GM19397 (cell line): ENCODE results near the gene HMX3.

ENCODE experiments used
- ATAC-seq: cut with Tn5 transposase; IDR thresholded peaks from one replicate; pipeline ENCODE4 v1.9.1; 2021; ENCODE audit warnings: mild to moderate bottlenecking, moderate library complexity; ENCODE audit not compliant: unreplicated experiment

HMX3 gene

DNA sequence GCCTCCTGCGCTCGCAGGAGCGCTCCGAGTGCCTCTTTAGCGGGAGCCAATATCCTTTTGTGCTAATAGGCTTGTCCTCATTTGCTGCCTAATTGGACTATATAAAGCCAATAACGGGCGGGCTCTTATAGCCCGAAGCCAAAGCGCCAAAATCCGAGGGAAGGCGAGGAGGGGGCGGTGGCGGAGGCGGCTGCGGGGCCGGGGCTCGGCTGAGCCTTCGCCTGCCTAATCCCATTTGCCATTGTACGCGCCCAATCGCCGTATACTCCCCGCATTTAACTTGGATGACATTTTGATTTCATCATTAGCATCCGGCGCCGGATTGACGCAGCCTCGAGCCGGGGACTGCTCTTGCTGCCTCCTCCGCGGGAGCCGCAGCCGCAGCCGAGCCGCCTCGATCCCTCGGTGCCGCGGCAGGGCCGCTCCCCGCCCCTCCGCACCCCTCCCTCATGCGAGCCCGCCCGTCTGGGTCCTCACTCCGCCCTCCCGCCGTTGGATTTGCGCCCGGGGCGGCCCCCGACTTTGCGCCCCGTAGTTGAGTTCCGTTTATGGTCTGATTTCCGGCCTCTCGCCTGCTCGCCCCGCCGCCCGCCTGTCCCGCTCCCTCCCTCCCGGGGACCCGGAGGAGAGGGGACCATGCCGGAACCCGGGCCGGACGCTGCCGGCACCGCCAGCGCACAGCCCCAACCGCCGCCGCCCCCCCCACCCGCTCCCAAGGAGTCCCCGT is at the start of gene HMX3:
Gene HMX3 (plus strand): TSS at position 556 of the 727 bp plus-strand sequence. CDS start 81 bp downstream, at position 637.
- ATAC-seq = no peak

DNA sequence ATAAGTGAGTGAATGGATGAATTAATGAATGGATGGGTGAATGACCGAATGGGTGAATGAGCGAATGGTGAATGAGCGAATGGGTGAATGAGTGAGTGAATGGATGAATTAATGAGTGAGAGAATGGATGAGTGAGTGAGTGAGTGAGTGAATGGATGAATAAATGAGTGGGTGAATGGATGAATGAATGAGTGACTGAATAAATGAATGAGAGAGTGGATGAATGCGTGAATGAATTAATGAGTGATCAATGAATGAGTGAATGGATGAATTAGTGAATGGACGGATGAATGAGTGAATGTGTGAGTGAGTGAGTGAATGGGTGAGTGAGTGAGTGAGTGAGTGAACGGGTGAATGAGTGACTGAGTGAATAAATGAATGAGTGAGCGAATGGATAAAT is 49.5 kb upstream of the HMX3 start:
- no peak for ATAC-seq

DNA sequence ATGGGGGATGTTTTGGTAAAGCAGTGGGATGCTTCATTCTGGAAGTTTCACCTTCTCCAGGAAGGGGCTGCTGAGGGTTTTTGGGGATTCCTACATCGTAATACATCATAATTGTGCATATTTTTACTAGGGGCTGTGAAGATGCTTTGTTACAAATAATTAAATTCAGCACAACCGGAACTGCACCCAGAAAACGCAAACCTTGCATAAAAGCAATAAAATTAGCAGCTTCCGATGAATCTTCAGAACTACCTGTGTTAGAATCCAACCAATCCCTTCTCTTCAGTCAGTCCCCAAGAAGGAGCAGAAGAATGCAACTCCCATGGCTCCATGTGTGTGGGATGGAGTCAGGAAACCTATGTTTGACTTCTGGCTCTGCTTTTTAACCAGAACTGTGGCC is 48.4 kb upstream of the HMX3 start:
- no peak for ATAC-seq

DNA sequence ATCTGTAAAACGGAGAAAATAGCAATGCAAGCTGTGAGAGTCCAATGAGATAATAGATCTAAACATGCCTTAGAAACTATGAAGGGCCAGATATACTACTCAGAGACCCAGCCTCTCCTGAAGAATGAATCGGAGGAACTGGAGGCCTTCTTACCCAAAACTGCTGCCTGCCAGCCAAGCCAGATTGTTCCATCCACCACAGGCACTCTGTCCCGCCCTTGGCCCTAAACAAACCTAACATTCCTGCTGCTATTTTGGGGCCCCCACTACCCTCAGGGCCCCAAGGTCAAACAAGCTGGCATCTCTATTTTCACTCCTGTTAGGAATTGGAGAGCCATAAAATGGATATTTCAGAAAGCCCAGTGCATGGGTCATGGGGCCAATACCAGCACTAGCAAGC is 48.0 kb upstream of the HMX3 start:
- no peak for ATAC-seq

DNA sequence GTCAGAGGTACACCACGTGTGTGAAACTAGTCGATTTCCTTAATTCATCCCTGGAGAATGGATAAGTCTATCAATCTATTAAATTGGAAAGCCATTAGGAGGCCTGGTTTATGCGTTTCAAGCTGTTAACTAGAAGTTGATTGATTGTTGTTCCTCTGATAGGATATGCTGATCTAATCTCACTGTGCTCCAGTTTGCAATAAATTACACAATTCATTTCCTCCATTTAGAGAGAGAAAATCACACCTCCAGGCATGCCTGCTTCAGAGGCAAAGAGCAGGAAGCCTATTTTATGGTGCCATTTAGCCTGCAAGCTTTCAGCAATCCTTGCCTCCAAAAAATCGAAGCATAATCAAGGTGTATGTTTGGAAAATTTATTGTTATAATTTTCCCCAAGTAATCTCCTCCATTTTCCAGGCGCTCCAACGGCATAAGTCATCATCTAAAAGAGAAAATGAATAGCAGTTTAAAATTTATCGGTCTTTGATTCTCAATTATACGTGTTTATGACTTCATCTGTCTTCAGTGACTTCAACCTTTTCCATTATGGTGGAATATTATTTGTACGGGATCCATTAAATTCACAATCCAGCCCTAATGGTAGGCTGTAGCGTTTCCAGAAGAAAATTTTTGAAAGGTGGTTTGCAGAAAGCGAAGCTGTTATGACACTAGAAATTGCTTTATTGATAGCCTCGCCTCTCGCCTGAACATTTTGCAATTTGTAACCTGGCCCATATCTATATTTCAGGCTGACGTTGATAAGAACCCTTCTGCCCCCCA is 42.9 kb upstream of the HMX3 start:
- no peak for ATAC-seq

DNA sequence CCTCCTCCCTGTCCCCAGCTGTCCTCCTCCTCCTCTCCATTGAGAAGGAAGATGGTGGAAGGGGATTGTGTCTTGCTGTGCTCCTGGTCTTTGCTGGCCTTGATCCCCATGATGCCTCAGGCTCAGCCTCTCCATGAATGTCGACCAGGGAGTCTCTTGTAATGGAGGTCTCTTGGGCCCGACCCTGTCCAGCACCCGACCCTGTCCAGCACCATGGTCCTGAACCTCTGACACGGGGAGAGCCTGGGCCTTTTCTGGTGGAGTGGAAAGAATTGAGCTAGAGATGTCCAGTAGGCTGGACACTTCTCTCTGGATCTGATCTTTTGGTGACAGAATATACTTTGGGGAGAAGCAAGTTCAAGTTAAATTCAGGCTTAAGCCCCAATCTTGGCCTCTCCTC is 42.3 kb upstream of the HMX3 start:
- ATAC-seq = no peak

GRCh38 chr10:123096452-123096851 is 39.3 kb upstream of the HMX3 start:
- no peak for ATAC-seq

- ATAC-seq = no peak
Measured at GRCh38 chr10:123097039-123097438, 38.7 kb upstream of the HMX3 start.

- ATAC-seq = no peak
Measured at GRCh38 chr10:123100030-123100762, 35.6 kb upstream of the HMX3 start.

DNA sequence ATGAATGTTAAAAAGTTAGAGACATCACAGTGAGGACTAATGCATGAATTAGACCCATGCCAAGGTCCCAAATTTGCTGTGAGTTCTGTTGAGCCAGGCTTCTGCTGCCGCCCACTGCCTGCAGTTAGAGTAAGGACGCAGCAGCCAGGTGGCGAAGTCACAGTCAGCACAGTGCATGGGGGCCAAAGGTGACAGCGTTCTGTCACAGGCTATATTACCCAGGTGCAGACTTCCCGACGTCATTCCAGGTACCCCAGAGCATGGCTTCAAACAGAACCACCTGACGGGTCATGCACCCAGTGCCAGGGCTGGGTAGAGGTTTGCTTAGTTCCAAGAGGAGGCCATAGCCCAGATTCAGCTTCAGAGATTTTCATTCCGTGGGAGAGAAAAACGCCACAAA is 33.9 kb upstream of the HMX3 start:
- no peak for ATAC-seq

- no peak for ATAC-seq
Measured at GRCh38 chr10:123102673-123103072, 33.1 kb upstream of the HMX3 start.

- no peak for ATAC-seq
Measured at GRCh38 chr10:123103944-123104343, 31.8 kb upstream of the HMX3 start.

GRCh38 chr10:123109466-123109865 is 26.3 kb upstream of the HMX3 start:
- no peak for ATAC-seq

DNA sequence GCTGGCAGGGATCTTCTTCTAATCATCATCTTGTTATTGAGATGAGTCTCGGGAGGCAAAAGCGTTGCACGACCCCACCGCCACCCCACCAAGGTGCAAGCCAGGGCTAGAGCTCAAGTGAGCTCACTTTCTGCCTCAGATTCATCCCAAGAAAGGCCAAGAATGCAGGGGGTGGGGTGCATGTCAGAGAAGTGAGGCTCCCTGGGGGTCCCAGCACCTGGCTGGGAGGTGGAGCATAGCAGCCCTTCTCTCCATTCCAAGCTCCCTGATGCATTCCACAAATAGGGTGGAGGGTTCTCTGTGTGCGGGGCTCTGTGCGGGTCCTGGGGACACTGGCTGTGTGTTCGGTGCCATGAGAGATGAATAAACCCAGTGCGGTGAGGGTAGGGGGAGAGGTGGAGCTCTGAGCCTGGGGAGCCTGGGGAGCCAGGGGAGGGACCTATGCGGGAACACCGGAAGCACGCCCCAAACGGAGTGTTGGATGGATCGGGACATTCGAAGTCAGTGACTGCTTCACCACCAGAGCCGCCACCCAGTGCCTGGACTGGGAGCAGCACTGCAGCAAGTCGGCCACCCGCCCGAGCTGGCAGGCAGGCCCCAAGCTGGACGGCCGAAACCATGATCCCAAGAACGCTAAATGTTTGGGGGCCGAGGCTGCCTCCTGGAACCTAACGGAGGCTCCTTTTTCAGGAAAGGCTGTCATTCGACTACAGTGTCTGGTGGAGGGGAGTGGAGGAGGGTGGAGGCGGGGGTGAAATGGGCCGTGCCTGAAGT is 17.9 kb upstream of the HMX3 start:
- no peak for ATAC-seq

DNA sequence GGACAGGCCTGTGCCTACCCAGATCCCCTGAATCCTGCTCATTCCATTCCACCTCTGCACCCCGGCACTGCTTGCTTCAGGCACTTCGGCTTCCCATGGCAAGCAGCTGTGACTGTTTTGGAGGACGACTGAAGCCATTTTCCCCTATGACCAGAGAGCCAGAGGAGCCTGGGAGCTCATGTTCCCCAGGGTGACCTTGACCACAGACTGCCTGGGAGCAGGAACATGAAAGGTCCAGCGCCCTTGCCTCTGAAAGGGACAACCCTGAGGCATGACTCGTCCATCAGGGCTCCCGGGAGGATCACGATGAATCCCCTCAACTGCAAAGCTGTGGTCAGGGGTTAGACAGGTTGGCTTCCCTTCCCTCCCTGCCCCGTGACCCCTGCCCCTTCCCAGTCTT is 16.7 kb upstream of the HMX3 start:
- no peak for ATAC-seq

- ATAC-seq = no peak
Measured at GRCh38 chr10:123126246-123126645, 9.5 kb upstream of the HMX3 start.

DNA sequence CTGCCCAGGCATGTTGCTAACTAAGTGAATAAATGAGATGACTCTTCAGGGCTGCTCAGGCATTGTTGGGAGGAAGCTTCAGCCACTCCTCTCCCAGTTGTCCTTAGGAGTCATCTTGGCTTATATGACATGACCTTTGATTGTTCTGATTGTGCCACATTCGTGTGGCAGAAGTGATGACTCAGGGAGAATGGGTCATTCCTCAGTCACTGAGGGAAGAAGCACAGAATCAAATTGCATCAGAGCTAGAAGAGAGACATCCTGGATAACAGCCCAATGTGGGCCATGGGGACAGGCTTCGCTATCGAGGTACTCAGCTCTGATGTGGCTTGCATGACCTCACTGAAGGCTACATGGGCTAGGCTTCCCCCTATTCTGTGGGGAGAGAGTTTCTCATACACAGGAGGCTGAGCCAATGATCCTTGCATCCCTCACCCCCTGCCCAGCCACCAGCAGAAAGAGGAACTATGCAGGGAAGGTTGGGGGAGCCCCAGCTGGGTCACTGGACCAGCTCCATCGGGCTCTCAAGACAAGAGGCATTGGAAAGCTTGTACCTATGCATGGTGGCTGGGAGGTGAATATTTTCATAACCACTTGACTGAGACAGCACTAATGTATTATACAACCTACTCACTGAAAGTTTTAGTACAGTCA is 6.0 kb upstream of the HMX3 start:
- ATAC-seq = no peak

GRCh38 chr10:123132576-123133477 is 2.9 kb upstream of the HMX3 start:
- no peak for ATAC-seq

DNA sequence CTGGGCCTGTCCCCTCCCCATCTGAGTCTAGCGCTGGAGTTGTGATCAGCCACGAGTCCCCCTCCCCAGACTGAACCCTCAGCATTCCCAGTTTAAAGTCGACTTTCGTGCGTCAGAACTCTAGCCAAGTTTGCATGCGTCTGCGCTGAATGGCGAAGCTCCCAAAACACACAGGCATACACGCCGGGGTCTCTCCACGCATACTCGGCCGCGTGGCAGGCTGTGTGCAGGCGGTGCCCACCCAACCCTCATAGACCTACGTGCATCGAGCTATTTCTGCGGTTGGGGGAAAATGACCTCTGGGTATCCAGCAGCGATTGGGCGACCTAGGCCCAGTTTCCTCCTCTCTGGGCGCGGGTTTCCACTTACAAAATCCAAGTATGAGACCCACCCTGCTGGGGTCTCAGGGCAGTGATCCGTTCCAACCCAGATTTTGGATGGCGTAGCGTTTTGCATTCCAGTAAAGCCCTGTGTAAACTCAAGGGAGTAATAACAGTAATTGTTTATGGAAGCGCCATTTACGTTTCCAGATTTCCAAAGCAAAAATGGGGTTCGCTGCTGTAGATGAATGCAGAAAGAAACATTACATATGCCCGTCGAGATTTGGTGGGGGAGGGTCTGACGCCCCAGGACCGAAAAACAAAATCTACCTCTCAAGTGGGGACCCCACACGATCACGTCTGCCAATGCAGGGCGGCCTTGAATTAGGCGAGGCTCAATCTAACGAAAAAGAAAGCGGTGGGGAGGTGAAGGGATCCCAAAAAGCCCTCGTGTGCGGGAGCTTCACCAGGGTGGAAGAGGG is 2.0 kb upstream of the HMX3 start:
- no peak for ATAC-seq
